Endodermal cell (in vitro differentiated cells): ENCODE measurements around the gene DHPS. TPM values are rescaled to one million over a fixed set of nuclear protein-coding genes. Genes with fewer than 3 reads are reported as not detected.
A peak's percentile ranks its signal among the peaks of the same experiment; 100 is the strongest.
"Not testable (repeated sequence)": the region's sequence is repeated elsewhere in the genome, so short reads cannot be mapped to it uniquely, and the experiment has no call there.

Source experiments
- DNase-seq: peaks from one replicate; pipeline ENCODE4 v3.0.0-alpha.2; 2017
- H3K27ac ChIP-seq: 2 replicates; pipeline ENCODE4 v1.5.1; 2013; ENCODE audit warnings: mild to moderate bottlenecking, low read depth, low read length, moderate library complexity
- H3K27me3 ChIP-seq: 2 replicates; pipeline ENCODE4 v1.6.1; 2013; ENCODE audit warnings: mild to moderate bottlenecking, low read length, moderate library complexity; ENCODE audit not compliant: insufficient read depth, control insufficient read depth, poor library complexity, severe bottlenecking
- H3K36me3 ChIP-seq: 2 replicates; pipeline ENCODE4 v1.7.0; 2013; ENCODE audit warnings: mild to moderate bottlenecking, low read length, moderate library complexity; ENCODE audit not compliant: control insufficient read depth, insufficient read depth
- H3K4me1 ChIP-seq: one replicate; pipeline ENCODE4 v1.7.0; 2013; ENCODE audit warnings: low read length; ENCODE audit not compliant: control insufficient read depth, insufficient read depth
- H3K4me3 ChIP-seq: 2 replicates; pipeline ENCODE4 v1.5.1; 2013; ENCODE audit warnings: mild to moderate bottlenecking, low read length, moderate library complexity
- H3K9ac ChIP-seq: 2 replicates; pipeline ENCODE4 v1.6.1; 2013; ENCODE audit warnings: mild to moderate bottlenecking, low read length, moderate library complexity; ENCODE audit not compliant: poor library complexity, severe bottlenecking; ENCODE audit errors: extremely low read depth
- H3K9me3 ChIP-seq: 2 replicates; pipeline ENCODE4 v1.6.1; 2013; ENCODE audit warnings: mild to moderate bottlenecking, low read length, moderate library complexity; ENCODE audit not compliant: control insufficient read depth
- H3K27ac Mint-ChIP-seq: 2 replicates; pipeline ENCODE4 v1.8.0; 2020; ENCODE audit warnings: mixed read lengths
- H3K27me3 Mint-ChIP-seq: 2 replicates; pipeline ENCODE4 v1.8.0; 2021; ENCODE audit warnings: mild to moderate bottlenecking, mixed read lengths; ENCODE audit not compliant: insufficient read depth
- H3K36me3 Mint-ChIP-seq: 2 replicates; pipeline ENCODE4 v1.8.0; 2020; ENCODE audit warnings: low read depth, mixed read lengths
- H3K4me1 Mint-ChIP-seq: 2 replicates; pipeline ENCODE4 v1.8.0; 2020; ENCODE audit warnings: mixed read lengths
- H3K4me3 Mint-ChIP-seq: 2 replicates; pipeline ENCODE4 v1.8.0; 2020; ENCODE audit warnings: mild to moderate bottlenecking, moderate library complexity, mixed read lengths
- H3K9me3 Mint-ChIP-seq: 2 replicates; pipeline ENCODE4 v1.8.0; 2020; ENCODE audit warnings: mild to moderate bottlenecking, mixed read lengths
- CTCF ChIP-seq: fragments of 200-600 bp; sonication (generic); conservative IDR thresholded peaks from 2 replicates; pipeline ENCODE4 v1.5.0; 2021; ENCODE audit warnings: antibody characterized with exemption, mild to moderate bottlenecking
- WGBS, 2 experiments: methylation state at CpG; one replicate each; pipeline versions ENCODE4 v1.1.5 to v1.1.7; 2013; ENCODE audit warnings: missing lambda C conversion rate in 2 of 2, mixed read lengths in 1 of 2; ENCODE audit not compliant: insufficient coverage in 1 of 2, insufficient read length in 1 of 2; 5-methylcytosine and 5-hydroxymethylcytosine counted together
- total RNA-seq, 2 donors: library from RNA; stranded (reverse); fragmentation: NEBNext Ultra II Directional in 1 of 2; extraction: Animal tissue kit (Norgen Biotek cat#: 25700) in 1 of 2; gene quantifications; 2 replicates in 1 of 2; 3 replicates in 1 of 2; pipeline ENCODE4 v1.2.1, GENCODE V29; 2021

DHPS gene
- total RNA-seq, 2 donors from 2014 or later = 76.1 to 98.5 TPM

DNA sequence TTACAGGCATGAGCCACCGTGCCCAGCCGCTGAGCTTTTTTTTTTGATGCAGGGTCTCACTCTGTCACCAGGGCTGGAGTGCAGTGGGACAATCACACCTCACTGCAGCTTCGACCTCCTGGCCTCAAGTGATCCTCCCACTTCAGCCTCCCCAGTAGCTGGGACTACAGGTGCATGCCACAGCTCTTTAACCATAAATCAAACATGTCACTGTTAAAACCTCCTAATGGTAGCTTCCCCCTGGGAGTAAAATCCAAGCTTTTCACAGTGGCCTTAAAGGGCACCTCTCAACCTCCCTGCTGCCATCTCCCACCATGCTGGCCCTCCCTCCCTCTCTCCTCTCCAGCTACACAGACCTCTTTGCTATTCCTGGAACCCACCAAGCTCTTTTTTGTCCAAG, 4.2 kb upstream of the DHPS start:
- Histone ChIP-seq H3K27ac (no peak overlapping the region), H3K9me3 (no peaks in the 10 kb centered on the region), H3K9ac (no peak overlapping the region), H3K4me3 (no peak overlapping the region), H3K4me1 (no peaks in the 10 kb centered on the region), H3K36me3 (no peaks in the 10 kb centered on the region), H3K27me3 (no peaks in the 10 kb centered on the region)
- no peak for DNase-seq
- WGBS, 2 experiments = 84 to 96% methylated on average over 3 of the region's 3 CpGs
- no peak overlapping the region for H3K27ac Mint-ChIP-seq
- H3K36me3 Mint-ChIP-seq = peaks cover 7% of the 10 kb centered on the region
- TF ChIP-seq CTCF = no peak
- H3K4me1 Mint-ChIP-seq = peaks cover 3% of the 10 kb centered on the region
- H3K27me3 Mint-ChIP-seq = no peaks in the 10 kb centered on the region
- H3K4me3 Mint-ChIP-seq = no peak overlapping the region
- H3K9me3 Mint-ChIP-seq = no peaks in the 10 kb centered on the region

DNA sequence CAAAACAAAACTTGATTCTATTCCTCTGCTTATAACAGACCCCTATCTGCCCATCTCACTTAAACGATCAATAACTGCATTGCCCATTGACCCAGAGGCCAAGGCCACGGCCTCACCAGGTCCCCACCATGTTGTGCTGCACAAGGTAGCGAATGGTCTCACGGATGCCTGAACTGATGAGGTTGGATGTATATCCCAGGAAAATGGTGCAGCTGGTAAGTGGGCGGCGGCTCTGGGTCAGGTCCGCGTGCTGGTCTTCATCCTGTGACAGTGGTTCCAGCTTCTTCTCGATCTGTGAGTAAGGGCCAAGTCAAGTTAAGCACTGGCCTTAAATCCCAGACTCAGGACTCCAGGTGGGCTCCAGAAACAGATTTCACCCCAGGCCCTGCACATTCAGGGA, 1.6 kb downstream of the DHPS start:
- Mint-ChIP-seq H3K36me3 (peaks cover 46% of the 10 kb centered on the region), H3K27ac (no peak overlapping the region), H3K27me3 (no peaks in the 10 kb centered on the region), H3K4me3 (peak overlapping the region; percentile 96), H3K9me3 (no peaks in the 10 kb centered on the region), H3K4me1 (peaks cover 4% of the 10 kb centered on the region)
- no peaks in the 10 kb centered on the region for H3K4me1 ChIP-seq
- H3K9me3 ChIP-seq = no peaks in the 10 kb centered on the region
- no peak for DNase-seq
- H3K36me3 ChIP-seq = peaks cover 48% of the 10 kb centered on the region
- TF ChIP-seq CTCF = no peak
- no peak overlapping the region for H3K4me3 ChIP-seq
- H3K27me3 ChIP-seq = no peaks in the 10 kb centered on the region
- no peak overlapping the region for H3K27ac ChIP-seq
- WGBS, 2 experiments = 97 to 98% methylated on average over 8 to 9 of the region's 9 CpGs
- H3K9ac ChIP-seq = no peak overlapping the region

GRCh38 chr19:12678039-12678438, 3.6 kb downstream of the DHPS start:
- H3K9me3 Mint-ChIP-seq, H3K27me3 Mint-ChIP-seq, H3K4me1 ChIP-seq, H3K9me3 ChIP-seq, H3K27ac ChIP-seq, DNase-seq, H3K27me3 ChIP-seq, H3K9ac ChIP-seq, H3K27ac Mint-ChIP-seq, H3K4me3 Mint-ChIP-seq, H3K4me1 Mint-ChIP-seq, H3K4me3 ChIP-seq: not testable (repeated sequence)
- H3K36me3 Mint-ChIP-seq = peaks cover 62% of the 10 kb centered on the region
- 91 to 97% methylated on average over 4 to 5 of the region's 5 CpGs for WGBS, 2 experiments
- peaks cover 65% of the 10 kb centered on the region for H3K36me3 ChIP-seq

DNA sequence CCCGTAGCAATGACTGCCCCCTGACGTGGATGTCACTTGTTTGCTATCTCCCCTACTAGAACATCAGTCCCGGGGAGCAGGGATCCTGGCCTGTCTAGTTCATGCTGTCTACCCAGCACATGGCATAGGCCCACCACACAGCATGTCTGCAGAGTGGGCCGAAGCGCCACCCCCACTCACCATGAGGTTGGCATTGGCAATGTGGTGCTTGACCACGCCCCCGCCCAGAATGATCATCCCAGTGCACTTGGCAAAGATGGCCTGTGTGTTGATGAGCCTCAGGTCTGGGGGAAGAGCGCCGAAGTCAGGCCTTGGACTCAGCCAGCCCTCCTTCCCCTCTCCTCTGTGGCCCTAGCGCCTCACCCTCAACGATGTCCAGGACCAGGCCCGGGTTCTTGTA, 4.8 kb downstream of the DHPS start:
- H3K4me1 ChIP-seq = no peaks in the 10 kb centered on the region
- no peaks in the 10 kb centered on the region for H3K27me3 ChIP-seq
- H3K9me3 ChIP-seq = no peaks in the 10 kb centered on the region
- H3K27ac ChIP-seq = no peak overlapping the region
- no peak for DNase-seq
- no peak for TF ChIP-seq CTCF
- no peak overlapping the region for H3K4me3 ChIP-seq
- Mint-ChIP-seq H3K9me3 (no peaks in the 10 kb centered on the region), H3K4me1 (peaks cover 4% of the 10 kb centered on the region), H3K4me3 (no peak overlapping the region), H3K36me3 (peaks cover 72% of the 10 kb centered on the region), H3K27ac (no peak overlapping the region), H3K27me3 (no peaks in the 10 kb centered on the region)
- no peak overlapping the region for H3K9ac ChIP-seq
- H3K36me3 ChIP-seq = peaks cover 73% of the 10 kb centered on the region
- 96 to 100% methylated on average over 1 to 12 of the region's 12 CpGs for WGBS, 2 experiments
